ENCODE results near the gene LCORL. TPM values are rescaled to one million over a fixed set of nuclear protein-coding genes. Genes with fewer than 3 reads are reported as not detected.

Gene LCORL
- total RNA-seq, 1 donor from 2014 or later: 21.3 TPM

GRCh38 chr4:17930256-17930655 lies 91.3 kb downstream of the LCORL start:
- H3K27me3 Mint-ChIP-seq (ENCODE audit: low read depth): no peaks in the 10 kb centered on the region
- TF ChIP-seq CTCF (IDR thresholded peaks at IDR 0.05; ENCODE audit: unreplicated experiment): no peak
- peaks cover 75% of the 10 kb centered on the region for H3K36me3 Mint-ChIP-seq
- DNase-seq (ENCODE audit: low spot score in 2 of 2, unreplicated experiment in 2 of 2): no peak
- H3K4me1 Mint-ChIP-seq: no peaks in the 10 kb centered on the region
- H3K27ac Mint-ChIP-seq: no peak overlapping the region
- no peak overlapping the region for H3K4me3 Mint-ChIP-seq
- peaks cover 49% of the 10 kb centered on the region for H3K9me3 Mint-ChIP-seq

- Mint-ChIP-seq H3K9me3 (peaks cover 20% of the 10 kb centered on the region), H3K27me3 (ENCODE audit: low read depth) (no peaks in the 10 kb centered on the region), H3K4me3 (no peak overlapping the region), H3K27ac (no peak overlapping the region), H3K36me3 (peaks cover 46% of the 10 kb centered on the region), H3K4me1 (no peaks in the 10 kb centered on the region)
- DNase-seq (ENCODE audit: low spot score in 2 of 2, unreplicated experiment in 2 of 2): no peak
- no peak for TF ChIP-seq CTCF (IDR thresholded peaks at IDR 0.05; ENCODE audit: unreplicated experiment)
These were observed 97.4 kb downstream of the LCORL start for GRCh38 chr4:17924189-17924588.

GRCh38 chr4:17921451-17921850 lies 100.1 kb downstream of the LCORL start:
- Mint-ChIP-seq H3K27ac (no peak overlapping the region), H3K4me1 (no peaks in the 10 kb centered on the region), H3K27me3 (ENCODE audit: low read depth) (no peaks in the 10 kb centered on the region), H3K4me3 (no peak overlapping the region), H3K9me3 (peaks cover 15% of the 10 kb centered on the region), H3K36me3 (peaks cover 31% of the 10 kb centered on the region)
- no peak for TF ChIP-seq CTCF (IDR thresholded peaks at IDR 0.05; ENCODE audit: unreplicated experiment)
- no peak for DNase-seq (ENCODE audit: low spot score in 2 of 2, unreplicated experiment in 2 of 2)

GRCh38 chr4:17920681-17921080 lies 100.9 kb downstream of the LCORL start:
- TF ChIP-seq CTCF (IDR thresholded peaks at IDR 0.05; ENCODE audit: unreplicated experiment): no peak
- Mint-ChIP-seq H3K36me3 (peaks cover 31% of the 10 kb centered on the region), H3K4me3 (no peak overlapping the region), H3K27ac (no peak overlapping the region), H3K4me1 (no peaks in the 10 kb centered on the region), H3K27me3 (ENCODE audit: low read depth) (no peaks in the 10 kb centered on the region), H3K9me3 (peaks cover 16% of the 10 kb centered on the region)
- no peak for DNase-seq (ENCODE audit: low spot score in 2 of 2, unreplicated experiment in 2 of 2)

GRCh38 chr4:17915439-17915838 lies 106.1 kb downstream of the LCORL start:
- no peak for TF ChIP-seq CTCF (IDR thresholded peaks at IDR 0.05; ENCODE audit: unreplicated experiment)
- Mint-ChIP-seq H3K4me3 (no peak overlapping the region), H3K27me3 (ENCODE audit: low read depth) (no peaks in the 10 kb centered on the region), H3K4me1 (no peaks in the 10 kb centered on the region), H3K27ac (no peak overlapping the region), H3K9me3 (peaks cover 8% of the 10 kb centered on the region), H3K36me3 (peaks cover 27% of the 10 kb centered on the region)
- no peak for DNase-seq (ENCODE audit: low spot score in 2 of 2, unreplicated experiment in 2 of 2)

GRCh38 chr4:17912011-17912410 lies 109.5 kb downstream of the LCORL start:
- no peak overlapping the region for H3K27ac Mint-ChIP-seq
- H3K27me3 Mint-ChIP-seq (ENCODE audit: low read depth): no peaks in the 10 kb centered on the region
- H3K9me3 Mint-ChIP-seq: peaks cover 9% of the 10 kb centered on the region
- H3K4me1 Mint-ChIP-seq: no peaks in the 10 kb centered on the region
- peaks cover 29% of the 10 kb centered on the region for H3K36me3 Mint-ChIP-seq
- no peak for DNase-seq (ENCODE audit: low spot score in 2 of 2, unreplicated experiment in 2 of 2)
- TF ChIP-seq CTCF (IDR thresholded peaks at IDR 0.05; ENCODE audit: unreplicated experiment): no peak
- no peak overlapping the region for H3K4me3 Mint-ChIP-seq
